IPS DF 4.7 (cell line): ENCODE data around the gene RNF145.
"Not testable (repeated sequence)": the region's sequence is repeated elsewhere in the genome, so short reads cannot be mapped to it uniquely, and the experiment has no call there.

Experiments used
- DNase-seq: peaks from one replicate; pipeline ENCODE4 v3.0.0-alpha.2; 2013; ENCODE audit warnings: low spot score; ENCODE audit errors: extremely low read depth

The RNF145 gene

GRCh38 chr5:159158553-159159091 lies 50.7 kb downstream of the RNF145 start:
- DNase-seq, result not testable (repeated sequence)

- DNase-seq, result no peak
Measured at GRCh38 chr5:159157552-159157951, 51.8 kb downstream of the RNF145 start.

- peak; percentile 58 for DNase-seq
Measured at GRCh38 chr5:159156426-159157238, 52.7 kb downstream of the RNF145 start.

GRCh38 chr5:159155960-159156359 lies 53.4 kb downstream of the RNF145 start:
- DNase-seq, result no peak

GRCh38 chr5:159152876-159153275 lies 56.5 kb downstream of the RNF145 start:
- no peak for DNase-seq

GRCh38 chr5:159149085-159149484 lies 60.3 kb downstream of the RNF145 start:
- DNase-seq, result no peak

- no peak for DNase-seq
Measured at GRCh38 chr5:159147976-159148375, 61.4 kb downstream of the RNF145 start.

GRCh38 chr5:159146839-159147238 lies 62.5 kb downstream of the RNF145 start:
- no peak for DNase-seq

GRCh38 chr5:159145160-159145559 lies 64.2 kb downstream of the RNF145 start:
- not testable (repeated sequence) for DNase-seq

GRCh38 chr5:159139802-159140201 lies 69.6 kb downstream of the RNF145 start:
- DNase-seq, result no peak

- no peak for DNase-seq
Measured at GRCh38 chr5:159135896-159136531, 73.3 kb downstream of the RNF145 start.

GRCh38 chr5:159133041-159133741 lies 76.2 kb downstream of the RNF145 start:
- DNase-seq, result peak; percentile 30

GRCh38 chr5:159132429-159133040 lies 76.8 kb downstream of the RNF145 start:
- no peak for DNase-seq

GRCh38 chr5:159131951-159132350 lies 77.4 kb downstream of the RNF145 start:
- DNase-seq, result no peak

- no peak for DNase-seq
Measured at GRCh38 chr5:159130871-159131270, 78.5 kb downstream of the RNF145 start.

- DNase-seq, result no peak
Measured at GRCh38 chr5:159128070-159128541, 81.2 kb downstream of the RNF145 start.

GRCh38 chr5:159123700-159124099 lies 85.7 kb downstream of the RNF145 start:
- DNase-seq, result no peak

- DNase-seq, result no peak
Measured at GRCh38 chr5:159123189-159123588, 86.2 kb downstream of the RNF145 start.

- no peak for DNase-seq
Measured at GRCh38 chr5:159121061-159121460, 88.3 kb downstream of the RNF145 start.

GRCh38 chr5:159120446-159120845 lies 88.9 kb downstream of the RNF145 start:
- DNase-seq, result no peak

- DNase-seq, result not testable (repeated sequence)
Measured at GRCh38 chr5:159119842-159120241, 89.5 kb downstream of the RNF145 start.
